Measurements from ENCODE around the gene KCNJ6.
"Not testable (repeated sequence)": the region's sequence is repeated elsewhere in the genome, so short reads cannot be mapped to it uniquely, and the experiment has no call there.

Gene KCNJ6

GRCh38 chr21:37766129-37766528, 150.1 kb downstream of the KCNJ6 start:
- FAIRE-seq, result no peak

DNA sequence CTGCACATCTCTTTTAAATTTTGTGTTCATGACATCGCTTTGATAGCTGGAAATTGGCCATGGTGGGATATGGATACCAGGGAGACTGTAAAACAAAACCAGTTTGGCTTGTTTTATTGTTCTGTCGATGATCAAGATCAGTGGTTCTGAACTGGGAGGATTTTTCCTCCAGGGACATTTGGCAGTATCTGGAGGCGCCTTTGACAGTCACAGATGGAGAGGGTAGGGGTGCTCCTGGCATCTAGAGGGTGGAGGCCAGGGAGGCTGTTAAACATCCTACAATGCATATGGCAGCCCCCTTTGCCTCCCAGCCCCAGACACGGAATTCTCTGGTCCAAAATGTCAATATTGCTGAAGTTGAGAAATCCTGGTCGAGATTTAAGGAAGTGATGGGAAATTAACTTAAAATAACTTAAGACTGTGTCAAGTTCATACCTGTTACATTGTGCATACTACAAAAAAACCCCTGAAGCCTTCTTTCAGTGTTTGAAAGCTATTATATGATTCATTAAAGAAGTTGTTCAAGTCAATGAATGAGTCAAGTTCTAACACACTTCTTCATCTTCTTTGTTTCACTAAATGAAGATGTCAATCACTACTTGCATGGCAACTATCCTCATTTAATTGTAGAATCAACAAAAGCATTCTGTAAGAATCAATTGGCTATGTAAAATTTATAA, 150.9 kb downstream of the KCNJ6 start:
- no peak for FAIRE-seq

GRCh38 chr21:37764691-37765090, 151.6 kb downstream of the KCNJ6 start:
- no peak for FAIRE-seq

GRCh38 chr21:37763298-37763697, 153.0 kb downstream of the KCNJ6 start:
- FAIRE-seq, result no peak

- no peak for FAIRE-seq
Observed at GRCh38 chr21:37762606-37763005, 153.7 kb downstream of the KCNJ6 start.

GRCh38 chr21:37761406-37761805, 154.9 kb downstream of the KCNJ6 start:
- not testable (repeated sequence) for FAIRE-seq

DNA sequence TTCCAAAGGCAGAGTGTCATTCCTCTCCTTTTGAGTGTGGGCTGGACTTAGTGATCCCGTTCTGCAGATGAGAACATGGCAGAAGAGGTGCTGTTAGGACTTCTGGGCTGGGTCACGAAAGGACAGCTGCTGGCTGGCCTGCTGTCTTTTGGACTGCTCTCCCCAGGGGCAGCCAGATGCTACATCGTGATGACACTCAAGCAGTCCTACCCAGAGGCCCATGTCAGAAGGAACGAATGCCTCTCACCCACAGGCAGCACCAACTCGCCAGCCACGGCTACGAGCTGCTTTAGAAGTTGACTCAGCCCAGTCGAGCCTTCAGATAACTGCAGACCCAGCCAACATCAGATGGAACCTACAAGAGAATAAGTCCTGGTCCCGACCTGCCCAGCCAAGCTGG, 156.5 kb downstream of the KCNJ6 start:
- FAIRE-seq, result no peak

- no peak for FAIRE-seq
Observed at GRCh38 chr21:37758982-37759381, 157.3 kb downstream of the KCNJ6 start.

DNA sequence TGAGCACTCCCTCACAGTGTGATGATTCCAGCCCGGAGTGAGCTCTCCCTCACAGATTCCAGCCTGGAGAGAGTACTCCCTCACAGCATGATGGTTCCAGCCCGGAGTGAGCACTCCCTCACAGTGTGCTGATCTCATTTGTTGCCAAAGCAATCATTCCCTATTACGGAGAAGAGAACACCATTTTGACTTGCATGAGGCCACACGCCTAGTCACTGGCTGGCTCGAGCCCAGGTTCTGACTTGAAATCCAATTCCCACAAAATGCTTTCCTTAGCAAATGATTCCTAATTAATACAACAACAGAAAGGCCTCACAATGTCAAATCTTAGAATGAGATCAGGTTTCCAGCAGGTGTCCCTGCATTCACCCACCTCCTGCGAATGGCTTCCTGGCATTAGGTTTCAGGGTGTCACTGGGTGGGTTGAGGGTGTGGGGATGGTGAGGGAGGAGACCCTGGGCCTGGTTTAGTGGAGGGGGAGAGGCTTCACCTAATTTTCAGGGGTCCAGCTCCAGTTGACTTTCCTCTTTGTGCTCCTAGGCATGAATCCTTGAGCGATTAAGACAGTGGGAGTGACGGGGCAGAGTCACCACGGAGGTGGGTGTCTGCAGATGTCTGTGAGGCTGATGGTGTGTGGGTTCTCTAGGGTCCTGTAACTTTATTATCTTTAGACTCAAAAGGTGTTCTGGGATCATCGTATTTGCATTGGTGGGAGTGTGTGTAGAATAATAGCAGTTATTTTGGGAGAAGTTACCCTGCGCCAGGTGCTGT, 158.5 kb downstream of the KCNJ6 start:
- no peak for FAIRE-seq

GRCh38 chr21:37753122-37753599, 163.1 kb downstream of the KCNJ6 start:
- FAIRE-seq, result no peak

DNA sequence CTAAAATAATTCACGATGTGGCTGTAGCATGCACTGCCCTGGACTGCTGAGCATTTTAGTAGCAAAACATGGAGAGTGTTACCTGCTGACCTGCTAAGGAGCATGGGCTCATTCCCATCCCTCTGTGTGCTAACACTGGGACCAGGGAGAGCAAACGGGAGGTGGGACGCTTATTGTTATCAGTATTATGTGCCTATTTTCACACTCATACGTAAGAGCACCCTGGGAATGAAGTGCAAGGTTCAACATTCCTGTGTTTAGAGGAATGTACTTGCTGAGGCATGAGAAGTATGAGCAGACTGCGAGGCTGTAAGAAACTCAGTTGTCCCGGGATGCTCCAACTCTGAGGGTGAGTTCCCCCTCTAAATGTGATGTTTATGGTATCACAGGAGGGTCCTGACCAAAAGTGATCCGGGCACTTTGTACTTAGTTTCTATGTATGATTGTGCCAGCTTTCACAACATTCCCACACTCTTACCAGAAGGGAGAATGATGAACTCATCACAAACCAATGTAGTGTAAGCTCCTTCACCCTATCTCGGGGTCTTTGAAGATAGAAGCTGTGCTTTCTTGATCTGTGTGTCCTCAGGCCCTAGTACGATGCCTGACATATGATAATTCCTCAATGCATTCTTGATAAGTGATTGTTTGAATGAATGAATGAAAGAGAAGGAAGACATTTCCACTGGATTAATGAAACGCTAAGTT, 164.8 kb downstream of the KCNJ6 start:
- FAIRE-seq, result no peak

DNA sequence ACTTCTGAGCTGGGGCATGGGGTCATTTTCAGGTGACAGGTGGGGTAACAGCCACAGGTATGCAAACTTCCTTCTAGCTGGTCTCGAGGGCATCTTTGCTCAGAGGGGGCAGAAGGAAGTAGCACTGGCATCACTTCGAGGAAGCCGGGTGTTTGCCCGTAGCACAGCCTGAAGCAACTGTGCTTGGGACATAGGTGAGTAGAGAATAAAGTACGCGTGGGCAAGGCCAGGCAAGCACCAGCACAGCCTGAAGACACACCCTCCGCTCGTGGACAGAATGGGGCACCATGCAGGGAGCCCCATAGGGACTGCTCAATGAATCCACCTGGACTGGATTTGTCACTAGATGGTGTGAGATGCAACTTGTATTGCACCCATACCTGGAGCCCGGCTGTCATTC, 167.1 kb downstream of the KCNJ6 start:
- no peak for FAIRE-seq

DNA sequence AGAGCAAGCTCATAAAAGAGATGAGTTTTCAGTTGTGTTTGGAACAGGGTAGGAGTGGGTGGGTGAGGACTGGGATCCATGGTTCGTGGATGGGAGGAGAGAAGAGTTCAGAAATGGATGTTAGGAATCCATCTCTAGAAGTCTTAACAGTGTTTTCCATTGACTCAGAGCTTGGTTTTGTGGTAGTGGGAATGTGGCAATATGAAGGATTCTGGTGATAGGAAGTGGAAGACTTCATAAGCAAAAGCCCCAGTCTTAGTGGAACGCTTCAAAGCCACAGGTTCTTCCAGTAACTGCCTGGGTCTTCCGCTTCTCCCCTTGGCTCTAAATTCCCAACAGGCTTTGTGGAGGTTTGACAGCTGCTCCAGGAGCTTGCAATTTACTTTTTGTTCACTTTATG, 167.9 kb downstream of the KCNJ6 start:
- FAIRE-seq, result no peak

- FAIRE-seq, result no peak
Observed at GRCh38 chr21:37746849-37747248, 169.4 kb downstream of the KCNJ6 start.

- no peak for FAIRE-seq
Observed at GRCh38 chr21:37744551-37744950, 171.7 kb downstream of the KCNJ6 start.

GRCh38 chr21:37742532-37742931, 173.7 kb downstream of the KCNJ6 start:
- FAIRE-seq, result no peak

DNA sequence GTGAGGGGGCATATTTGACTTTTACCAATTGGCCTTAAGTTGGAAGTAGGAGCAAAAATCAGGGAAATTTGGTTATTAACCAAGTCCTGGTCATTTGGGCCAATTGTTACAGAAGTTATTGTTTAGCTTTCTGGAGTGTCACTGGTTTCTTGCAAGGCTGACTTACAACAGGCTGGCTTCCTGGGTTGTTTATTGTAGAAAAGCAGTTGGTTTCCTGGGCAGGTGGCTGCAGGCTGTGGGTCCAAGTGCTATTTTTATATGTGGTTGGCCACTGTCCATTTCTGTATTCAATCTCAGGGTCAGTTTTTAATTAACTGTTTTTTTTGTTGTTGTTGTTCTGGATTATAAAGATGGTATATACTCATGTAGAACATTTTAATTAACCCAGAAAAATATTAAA, 174.1 kb downstream of the KCNJ6 start:
- FAIRE-seq, result no peak

GRCh38 chr21:37737996-37738395, 178.3 kb downstream of the KCNJ6 start:
- FAIRE-seq, result no peak

GRCh38 chr21:37737507-37737906, 178.8 kb downstream of the KCNJ6 start:
- FAIRE-seq, result no peak

DNA sequence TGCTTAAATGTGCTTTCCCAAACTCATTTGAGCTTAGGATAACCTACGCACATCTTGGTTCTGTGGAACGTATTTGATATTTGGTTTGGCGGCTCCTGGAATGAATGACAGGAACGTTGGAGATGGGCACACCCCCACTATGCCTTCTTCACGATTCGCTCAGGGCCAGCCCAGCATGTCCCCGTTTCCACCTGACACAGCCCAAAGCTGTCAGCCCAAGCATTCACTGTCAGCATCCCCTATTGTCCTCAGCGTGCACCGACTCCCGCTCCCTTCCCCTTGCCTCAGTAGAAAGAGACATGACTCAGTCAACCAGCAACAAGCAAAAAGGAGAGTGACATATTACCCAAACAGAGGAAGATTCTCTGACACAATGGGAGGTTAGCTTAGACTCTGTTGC, 181.4 kb downstream of the KCNJ6 start:
- no peak for FAIRE-seq

- FAIRE-seq, result no peak
Observed at GRCh38 chr21:37732927-37733326, 183.3 kb downstream of the KCNJ6 start.

- no peak for FAIRE-seq
Observed at GRCh38 chr21:37724201-37724600, 192.1 kb downstream of the KCNJ6 start.

GRCh38 chr21:37717534-37717933, 198.7 kb downstream of the KCNJ6 start:
- FAIRE-seq, result no peak

GRCh38 chr21:37712569-37712934, 203.7 kb downstream of the KCNJ6 start:
- not testable (repeated sequence) for FAIRE-seq

Data from G401.6 (cell line).